Activated CD4-positive, alpha-beta T cell treated with anti-CD3 and anti-CD28 coated beads, Interleukin-2, amount 10 ng/mL, durations not matched to agents 24 days and 14 days (primary cell): ENCODE data around the gene BBS9. TPM values are rescaled to one million over a fixed set of nuclear protein-coding genes. Genes with fewer than 3 reads are reported as not detected.
A peak's percentile ranks its signal among the peaks of the same experiment; 100 is the strongest.

Source experiments
- DNase-seq: peaks from one replicate; pipeline ENCODE4 v3.0.0; 2022
- H3K27ac Mint-ChIP-seq: one replicate; pipeline ENCODE4 v1.8.0; 2022; ENCODE audit warnings: mild to moderate bottlenecking, mixed read lengths
- H3K27me3 Mint-ChIP-seq: one replicate; pipeline ENCODE4 v1.8.0; 2022; ENCODE audit warnings: mixed read lengths
- H3K36me3 Mint-ChIP-seq: one replicate; pipeline ENCODE4 v1.8.0; 2022; ENCODE audit warnings: low read depth, mild to moderate bottlenecking, mixed read lengths
- H3K4me1 Mint-ChIP-seq: one replicate; pipeline ENCODE4 v1.8.0; 2021; ENCODE audit warnings: mixed read lengths
- H3K4me3 Mint-ChIP-seq: one replicate; pipeline ENCODE4 v1.8.0; 2022; ENCODE audit warnings: mild to moderate bottlenecking, moderate library complexity, mixed read lengths
- H3K9me3 Mint-ChIP-seq: one replicate; pipeline ENCODE4 v1.8.0; 2021; ENCODE audit warnings: mixed read lengths
- intact Hi-C: fragments of 100-400 bp; cut with micrococcal nuclease; formaldehyde crosslinking; loops from one replicate; pipeline ENCODE4 v1.15.1; 2023
- total RNA-seq: library from RNA; stranded (reverse); gene quantifications from 2 replicates; pipeline ENCODE4 v1.2.3, GENCODE V29; 2022

The BBS9 gene
- total RNA-seq, 1 donor from 2014 or later, result 4.3 TPM

GRCh38 chr7:33107136-33108066 lies 22.0 kb upstream of the BBS9 start:
- intact Hi-C loops, result loop anchor here (1.0 to 5.0 kb wide), 6 partner anchors 150 to 617 kb away; partner anchors contain the start of genes FKBP9 and LSM5
- Mint-ChIP-seq H3K27me3 (peaks cover 20% of the 10 kb centered on the region), H3K9me3 (no peaks in the 10 kb centered on the region), H3K4me1 (peaks cover 27% of the 10 kb centered on the region), H3K4me3 (peak overlapping the region; percentile 97), H3K36me3 (peaks cover 11% of the 10 kb centered on the region), H3K27ac (no peak overlapping the region)
- peak; percentile 88 for DNase-seq

GRCh38 chr7:33108554-33109004 lies 20.8 kb upstream of the BBS9 start:
- H3K4me3 Mint-ChIP-seq, result peak overlapping the region; percentile 97
- H3K27ac Mint-ChIP-seq, result peak overlapping the region; percentile 84
- intact Hi-C loops, result loop anchor here (1.0 to 5.0 kb wide), 8 partner anchors 21 to 618 kb away; partner anchors contain the start of genes BBS9, FKBP9 and LSM5
- peak; percentile 73 for DNase-seq
- peaks cover 26% of the 10 kb centered on the region for H3K27me3 Mint-ChIP-seq
- H3K9me3 Mint-ChIP-seq, result no peaks in the 10 kb centered on the region
- H3K36me3 Mint-ChIP-seq, result peaks cover 5% of the 10 kb centered on the region
- H3K4me1 Mint-ChIP-seq, result peaks cover 27% of the 10 kb centered on the region

- peak within 1 kb of the TSS; percentile 97 for H3K4me3 Mint-ChIP-seq
- H3K36me3 Mint-ChIP-seq, result no peaks in the 10 kb centered on the region
- H3K9me3 Mint-ChIP-seq, result no peaks in the 10 kb centered on the region
- DNase-seq, result peak; percentile 94
- intact Hi-C loops, result loop anchor here (1.0 to 5.0 kb wide), 8 partner anchors 20 to 618 kb away; partner anchors contain the start of genes BBS9, FKBP9 and LSM5
- H3K27me3 Mint-ChIP-seq, result peaks cover 28% of the 10 kb centered on the region
- peak within 1 kb of the TSS; percentile 84 for H3K27ac Mint-ChIP-seq
- H3K4me1 Mint-ChIP-seq, result peaks cover 25% of the 10 kb centered on the region
Measured at GRCh38 chr7:33109005-33109757, 20.2 kb upstream of the BBS9 start, which contains the start of gene RP9. Gene RP9, minus strand, starts transcription at chr7:33109404. Its CDS starts 32 bp downstream, at chr7:33109372.

GRCh38 chr7:33109758-33110238 lies 19.6 kb upstream of the BBS9 start:
- intact Hi-C loops, result loop anchor here (1.0 to 5.0 kb wide), 8 partner anchors 20 to 619 kb away; partner anchors contain the start of genes BBS9, FKBP9 and LSM5
- peak overlapping the region; percentile 61 for H3K4me3 Mint-ChIP-seq
- H3K27ac Mint-ChIP-seq, result no peak overlapping the region
- peaks cover 33% of the 10 kb centered on the region for H3K27me3 Mint-ChIP-seq
- no peak for DNase-seq
- no peaks in the 10 kb centered on the region for H3K9me3 Mint-ChIP-seq
- H3K4me1 Mint-ChIP-seq, result peaks cover 24% of the 10 kb centered on the region
- H3K36me3 Mint-ChIP-seq, result no peaks in the 10 kb centered on the region

- no peak overlapping the region for H3K27ac Mint-ChIP-seq
- intact Hi-C loops, result no loop called here
- no peak overlapping the region for H3K4me3 Mint-ChIP-seq
- H3K27me3 Mint-ChIP-seq, result peaks cover 42% of the 10 kb centered on the region
- no peaks in the 10 kb centered on the region for H3K9me3 Mint-ChIP-seq
- H3K4me1 Mint-ChIP-seq, result peaks cover 22% of the 10 kb centered on the region
- no peak for DNase-seq
- no peaks in the 10 kb centered on the region for H3K36me3 Mint-ChIP-seq
Measured at GRCh38 chr7:33111614-33112013, 17.8 kb upstream of the BBS9 start.

- H3K9me3 Mint-ChIP-seq, result peaks cover 9% of the 10 kb centered on the region
Measured at GRCh38 chr7:33114976-33115375, 14.4 kb upstream of the BBS9 start.

GRCh38 chr7:33118383-33118782 lies 11.0 kb upstream of the BBS9 start:
- Mint-ChIP-seq H3K9me3 (peaks cover 16% of the 10 kb centered on the region), H3K4me3 (no peak overlapping the region), H3K27ac (no peak overlapping the region), H3K36me3 (peaks cover 3% of the 10 kb centered on the region), H3K4me1 (no peaks in the 10 kb centered on the region), H3K27me3 (peaks cover 55% of the 10 kb centered on the region)
- DNase-seq, result no peak
- intact Hi-C loops, result no loop called here

More at GRCh38 chr7:33114976-33115375, 14.4 kb upstream of the BBS9 start:
- no peak for DNase-seq
- peaks cover 3% of the 10 kb centered on the region for H3K36me3 Mint-ChIP-seq
- H3K4me1 Mint-ChIP-seq, result peaks cover 4% of the 10 kb centered on the region
- peaks cover 62% of the 10 kb centered on the region for H3K27me3 Mint-ChIP-seq
- intact Hi-C loops, result no loop called here
- no peak overlapping the region for H3K27ac Mint-ChIP-seq
- no peak overlapping the region for H3K4me3 Mint-ChIP-seq

- no peak for DNase-seq
- Mint-ChIP-seq H3K4me1 (peaks cover 15% of the 10 kb centered on the region), H3K36me3 (no peaks in the 10 kb centered on the region), H3K27ac (no peak overlapping the region), H3K27me3 (peaks cover 5% of the 10 kb centered on the region), H3K9me3 (no peaks in the 10 kb centered on the region), H3K4me3 (no peak overlapping the region)
- intact Hi-C loops, result no loop called here
Measured at GRCh38 chr7:33127085-33127484, 2.3 kb upstream of the BBS9 start.

- peak overlapping the region; percentile 98 for H3K4me3 Mint-ChIP-seq
- no peak for DNase-seq
- H3K36me3 Mint-ChIP-seq, result no peaks in the 10 kb centered on the region
- peaks cover 5% of the 10 kb centered on the region for H3K27me3 Mint-ChIP-seq
- no peaks in the 10 kb centered on the region for H3K9me3 Mint-ChIP-seq
- peak overlapping the region; percentile 91 for H3K27ac Mint-ChIP-seq
- intact Hi-C loops, result loop anchor here (2.0 kb wide), 1 partner anchor 638 kb away; the partner anchor contains the start of gene LSM5
- peaks cover 15% of the 10 kb centered on the region for H3K4me1 Mint-ChIP-seq
Measured at GRCh38 chr7:33128631-33128989, 754 bp upstream of the BBS9 start.

- Mint-ChIP-seq H3K9me3 (no peaks in the 10 kb centered on the region), H3K27ac (peak overlapping the region; percentile 91), H3K4me3 (peak overlapping the region; percentile 98), H3K27me3 (peaks cover 5% of the 10 kb centered on the region), H3K36me3 (no peaks in the 10 kb centered on the region), H3K4me1 (peaks cover 15% of the 10 kb centered on the region)
- intact Hi-C loops, result loop anchor here (1.0 to 2.0 kb wide), 4 partner anchors 20 to 639 kb away; partner anchors contain the start of genes LSM5, NT5C3A and RP9
- DNase-seq, result no peak
Measured at GRCh38 chr7:33129806-33130153, 416 bp downstream of the BBS9 start.

- Mint-ChIP-seq H3K27ac (peak overlapping the region; percentile 91), H3K4me3 (peak overlapping the region; percentile 98), H3K4me1 (peaks cover 15% of the 10 kb centered on the region), H3K27me3 (peaks cover 5% of the 10 kb centered on the region), H3K9me3 (peaks cover under 1% of the 10 kb centered on the region), H3K36me3 (no peaks in the 10 kb centered on the region)
- intact Hi-C loops, result no loop called here
- DNase-seq, result peak; percentile 72
Measured at GRCh38 chr7:33130184-33130583, 820 bp downstream of the BBS9 start.

GRCh38 chr7:33137103-33137502 lies 7.7 kb downstream of the BBS9 start:
- Mint-ChIP-seq H3K27ac (no peak overlapping the region), H3K9me3 (peaks cover 8% of the 10 kb centered on the region), H3K27me3 (no peaks in the 10 kb centered on the region), H3K4me1 (no peaks in the 10 kb centered on the region), H3K36me3 (no peaks in the 10 kb centered on the region), H3K4me3 (no peak overlapping the region)
- intact Hi-C loops, result no loop called here
- DNase-seq, result no peak

GRCh38 chr7:33142585-33142984 lies 13.2 kb downstream of the BBS9 start:
- intact Hi-C loops, result no loop called here
- H3K27ac Mint-ChIP-seq, result no peak overlapping the region
- H3K4me3 Mint-ChIP-seq, result no peak overlapping the region
- peaks cover 2% of the 10 kb centered on the region for H3K4me1 Mint-ChIP-seq
- no peak for DNase-seq
- H3K36me3 Mint-ChIP-seq, result peaks cover 3% of the 10 kb centered on the region
- no peaks in the 10 kb centered on the region for H3K27me3 Mint-ChIP-seq
- H3K9me3 Mint-ChIP-seq, result peaks cover 4% of the 10 kb centered on the region
